Vagina (tissue), 2 donors: ENCODE data around the gene SIPA1.

Experiments used
- POLR2A ChIP-seq, 2 donors: fragments of 450-650 bp; IDR thresholded peaks; one replicate each; pipeline ENCODE4 v1.6.1; 2017; ENCODE audit warnings: antibody characterized with exemption in 2 of 2, mild to moderate bottlenecking in 2 of 2, moderate library complexity in 2 of 2
- TF ChIP-seq, protein P1 (sequence below), 3 experiments: fragments of 450-650 bp in 2 of 3; fragments of 200-600 bp in 1 of 3; sonication (generic) in 1 of 3; IDR thresholded peaks; one replicate each; pipeline ENCODE4 v1.5.1; 2017 to 2019; ENCODE audit warnings: antibody characterized with exemption in 3 of 3, mild to moderate bottlenecking in 2 of 3, moderate library complexity in 2 of 3

DNA sequence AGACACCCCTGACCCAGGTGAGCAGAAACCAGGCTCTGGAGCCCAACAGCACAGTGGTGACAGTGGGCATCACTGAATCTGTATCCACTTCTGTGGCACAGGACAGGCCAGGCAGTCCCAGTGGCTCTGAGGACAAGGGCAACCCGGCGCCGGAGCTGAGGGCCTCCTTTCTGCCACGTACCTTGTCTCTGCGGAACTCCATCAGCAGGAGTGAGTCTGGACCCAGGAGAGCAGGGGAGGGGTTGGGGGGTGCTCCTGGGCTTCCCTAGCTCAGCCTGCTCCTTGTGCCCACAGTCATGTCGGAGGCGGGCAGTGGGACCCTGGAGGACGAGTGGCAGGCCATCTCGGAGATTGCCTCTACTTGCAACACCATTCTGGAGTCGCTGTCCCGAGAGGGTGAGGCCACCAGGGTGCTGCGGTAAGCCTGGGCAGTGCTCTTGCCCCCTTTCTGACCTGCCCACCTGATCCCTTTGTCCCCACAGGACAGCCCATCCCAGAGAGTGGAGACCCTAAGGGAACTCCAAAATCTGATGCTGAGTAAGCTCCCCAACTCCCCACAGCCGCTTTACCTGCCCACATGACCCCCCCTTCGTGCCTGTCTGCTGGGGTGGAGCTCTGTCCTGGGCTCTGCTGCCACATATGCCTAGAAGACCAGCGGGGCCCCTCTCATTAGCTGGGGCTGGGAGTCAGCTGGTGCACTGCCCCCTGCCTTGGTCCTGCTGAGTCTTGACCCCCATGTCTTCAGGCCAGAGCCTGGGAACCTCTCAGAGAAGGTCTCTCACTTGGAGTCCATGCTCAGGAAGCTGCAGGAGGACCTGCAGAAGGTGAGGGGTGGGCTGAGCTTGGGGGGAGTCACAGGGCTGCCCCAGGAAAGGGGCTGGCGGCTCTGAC is 12.0 kb downstream of the SIPA1 start:
- TF ChIP-seq, protein P1, sequence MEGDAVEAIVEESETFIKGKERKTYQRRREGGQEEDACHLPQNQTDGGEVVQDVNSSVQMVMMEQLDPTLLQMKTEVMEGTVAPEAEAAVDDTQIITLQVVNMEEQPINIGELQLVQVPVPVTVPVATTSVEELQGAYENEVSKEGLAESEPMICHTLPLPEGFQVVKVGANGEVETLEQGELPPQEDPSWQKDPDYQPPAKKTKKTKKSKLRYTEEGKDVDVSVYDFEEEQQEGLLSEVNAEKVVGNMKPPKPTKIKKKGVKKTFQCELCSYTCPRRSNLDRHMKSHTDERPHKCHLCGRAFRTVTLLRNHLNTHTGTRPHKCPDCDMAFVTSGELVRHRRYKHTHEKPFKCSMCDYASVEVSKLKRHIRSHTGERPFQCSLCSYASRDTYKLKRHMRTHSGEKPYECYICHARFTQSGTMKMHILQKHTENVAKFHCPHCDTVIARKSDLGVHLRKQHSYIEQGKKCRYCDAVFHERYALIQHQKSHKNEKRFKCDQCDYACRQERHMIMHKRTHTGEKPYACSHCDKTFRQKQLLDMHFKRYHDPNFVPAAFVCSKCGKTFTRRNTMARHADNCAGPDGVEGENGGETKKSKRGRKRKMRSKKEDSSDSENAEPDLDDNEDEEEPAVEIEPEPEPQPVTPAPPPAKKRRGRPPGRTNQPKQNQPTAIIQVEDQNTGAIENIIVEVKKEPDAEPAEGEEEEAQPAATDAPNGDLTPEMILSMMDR (IDR thresholded peaks at IDR 0.05), result no peak
- TF ChIP-seq POLR2A (IDR thresholded peaks at IDR 0.05), result no peak
